Stimulated activated CD8-positive, alpha-beta memory T cell treated with anti-CD3 and anti-CD28 coated beads, Interleukin-15, amount 100 ng/mL, for 24 hours (primary cell): Measurements from ENCODE around the gene PATJ.
"Not testable (repeated sequence)": the region's sequence is repeated elsewhere in the genome, so short reads cannot be mapped to it uniquely, and the experiment has no call there.

Source experiments
- DNase-seq: peaks from one replicate; pipeline ENCODE4 v3.0.0-alpha.2; 2020; ENCODE audit warnings: low read depth

PATJ gene

DNA sequence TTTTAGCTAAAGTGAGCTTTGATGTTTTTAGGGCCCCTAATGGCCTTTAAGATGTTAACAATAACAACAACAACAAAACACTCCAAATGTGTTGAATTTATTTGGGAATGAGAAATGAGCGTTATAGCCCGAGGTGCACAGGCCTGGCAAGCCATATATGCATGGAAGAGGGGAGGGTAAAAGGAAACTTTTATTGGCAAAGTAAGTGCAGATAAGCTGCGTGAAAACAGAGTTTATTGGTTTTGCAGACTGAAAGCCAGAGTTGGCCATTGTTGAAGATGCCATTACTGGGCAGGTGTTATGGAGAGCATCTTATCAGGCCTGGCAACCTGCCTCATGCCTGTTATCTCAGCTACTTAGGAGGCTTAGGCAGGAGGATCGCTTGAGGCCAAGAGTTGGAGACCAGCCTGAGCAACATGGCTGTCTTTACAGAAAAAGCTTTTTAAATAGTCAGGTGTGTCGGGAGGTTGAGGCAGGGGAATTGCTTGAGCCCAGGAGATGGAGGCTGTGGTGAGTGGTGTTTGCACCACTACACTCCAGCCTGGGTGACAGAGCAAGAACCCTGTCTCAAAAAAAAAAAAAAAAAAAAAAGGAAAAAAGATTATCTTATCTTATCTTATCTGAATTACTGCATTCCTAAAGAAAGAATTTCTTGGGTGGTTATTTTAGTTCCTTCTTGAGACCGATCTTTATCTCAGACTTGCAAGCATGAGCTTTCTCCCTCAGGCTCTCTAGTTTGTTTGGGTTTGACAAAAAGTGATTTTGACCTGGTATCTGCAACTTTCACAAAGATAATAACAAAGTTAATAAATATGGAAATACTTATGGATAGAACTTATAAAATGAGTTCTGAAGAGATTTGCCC is 1.7 kb downstream of the PATJ start:
- DNase-seq: no peak

DNA sequence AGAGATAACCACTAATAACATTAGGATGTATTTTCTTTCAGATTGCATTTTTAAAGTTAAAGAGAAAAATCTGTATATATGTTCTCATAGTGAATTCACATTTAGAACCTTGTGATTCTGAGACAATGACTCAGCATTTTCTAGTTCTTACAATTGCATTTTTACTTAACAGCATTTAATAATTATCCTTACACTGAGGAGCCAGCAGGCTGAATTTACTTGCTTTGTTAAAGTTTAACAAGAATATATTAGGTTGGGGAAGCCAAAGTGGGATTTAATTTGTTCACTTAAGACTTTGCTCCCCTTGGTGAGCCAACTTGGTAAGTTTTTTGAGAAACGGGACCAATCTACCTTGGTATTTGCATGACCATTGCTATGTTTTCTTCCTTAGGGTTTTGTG is 4.5 kb downstream of the PATJ start:
- DNase-seq: no peak

DNA sequence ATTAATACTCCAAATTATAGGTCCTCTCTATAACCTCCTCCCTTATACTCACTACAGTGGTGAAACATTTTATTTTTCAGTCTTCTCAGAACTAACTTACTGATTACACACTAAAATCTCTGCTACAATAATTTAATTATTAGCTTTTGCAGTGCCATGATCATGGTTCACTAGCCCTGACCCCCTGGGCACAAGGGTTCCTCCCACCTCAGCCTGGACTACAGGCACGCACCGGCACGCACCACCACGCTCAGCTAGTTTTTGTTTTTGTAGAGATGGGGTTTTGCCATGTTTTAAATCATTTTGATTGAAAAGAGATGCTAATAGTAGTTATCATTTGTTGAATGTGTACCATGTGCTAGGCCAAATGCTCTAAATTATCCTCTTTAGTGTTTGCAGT is 6.3 kb downstream of the PATJ start:
- DNase-seq: no peak

DNA sequence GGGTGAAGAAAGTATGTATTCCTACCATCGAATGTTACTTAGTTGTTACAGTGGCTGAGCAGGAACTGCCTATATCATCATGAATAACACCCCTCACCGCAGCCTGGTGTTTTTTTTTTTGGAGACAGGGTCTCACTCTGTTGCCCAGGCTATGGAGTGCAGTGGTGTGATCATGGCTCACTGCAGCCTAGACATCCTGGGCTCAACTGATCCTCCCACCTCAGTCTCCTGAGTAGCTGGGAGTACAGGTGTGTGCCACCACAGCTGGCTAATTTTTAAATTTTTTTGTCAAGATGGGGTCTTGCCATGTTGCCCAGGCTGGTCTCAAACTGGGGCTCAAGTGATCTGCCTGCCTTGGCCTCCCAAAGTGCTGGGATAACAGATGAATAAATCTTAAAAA is 7.3 kb downstream of the PATJ start:
- no peak for DNase-seq

DNA sequence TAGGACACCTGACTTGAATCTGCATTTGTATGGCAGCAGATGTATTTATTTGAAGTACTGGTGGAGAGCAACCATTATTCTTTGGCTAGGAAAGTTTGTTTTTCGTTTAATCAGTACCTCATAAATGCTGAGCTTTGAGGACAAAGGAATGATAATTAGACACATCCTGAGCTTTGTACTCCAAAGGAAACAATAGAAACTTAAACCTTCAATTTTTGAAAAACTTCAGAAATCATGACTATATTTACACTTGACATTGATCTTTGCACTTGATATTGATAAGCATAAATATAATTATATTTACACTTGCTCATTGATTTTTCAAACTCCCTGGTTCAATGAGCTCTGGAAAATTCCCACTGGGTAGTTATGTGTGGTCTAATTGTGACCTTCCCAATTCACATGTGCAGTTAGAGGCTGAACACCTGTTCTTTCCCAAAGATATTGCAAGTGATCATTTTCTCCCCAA is 10.7 kb downstream of the PATJ start:
- DNase-seq: no peak

DNA sequence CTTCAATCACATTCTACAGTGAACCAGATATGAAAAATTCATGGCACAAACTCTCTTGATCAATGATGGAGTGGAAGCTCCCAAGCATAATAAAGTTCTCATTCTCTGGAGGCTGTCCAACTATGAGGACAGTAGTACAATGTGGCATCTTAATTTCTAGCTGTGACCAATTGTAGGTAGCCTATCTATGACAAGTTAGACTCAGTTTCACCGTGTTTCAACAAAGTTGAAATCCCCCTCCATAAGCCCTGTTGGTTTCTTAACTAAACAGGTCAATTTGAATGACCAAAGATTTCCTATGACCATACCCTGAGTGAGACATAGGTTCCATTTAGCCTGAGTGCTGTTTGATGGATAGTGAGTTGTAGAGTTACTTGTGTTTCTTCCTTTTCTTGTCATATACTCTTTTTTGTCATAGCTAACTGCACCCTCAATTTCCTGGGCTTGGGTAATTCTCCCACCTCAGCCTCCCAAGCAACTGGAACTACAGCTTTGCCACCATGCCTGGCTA is 11.8 kb downstream of the PATJ start:
- no peak for DNase-seq

DNA sequence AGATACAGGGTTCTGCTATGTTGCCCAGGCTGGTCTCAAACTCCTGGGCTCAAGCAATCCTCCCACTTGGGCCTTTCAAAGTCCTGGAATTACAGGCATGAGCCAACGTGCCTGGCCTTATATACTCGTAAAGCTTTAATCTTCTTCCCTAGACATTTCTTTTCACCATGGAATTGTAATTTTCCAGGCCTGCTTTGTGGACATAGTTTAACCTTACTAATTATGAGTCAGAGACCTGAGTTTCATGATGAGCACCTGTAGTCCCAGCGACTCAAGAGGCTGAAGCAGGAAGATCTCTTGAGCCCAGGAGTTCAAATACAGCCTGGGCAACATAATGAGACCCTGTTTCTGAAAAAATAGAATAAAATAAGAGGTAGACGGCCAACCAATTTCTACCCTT is 12.3 kb downstream of the PATJ start:
- DNase-seq: no peak

DNA sequence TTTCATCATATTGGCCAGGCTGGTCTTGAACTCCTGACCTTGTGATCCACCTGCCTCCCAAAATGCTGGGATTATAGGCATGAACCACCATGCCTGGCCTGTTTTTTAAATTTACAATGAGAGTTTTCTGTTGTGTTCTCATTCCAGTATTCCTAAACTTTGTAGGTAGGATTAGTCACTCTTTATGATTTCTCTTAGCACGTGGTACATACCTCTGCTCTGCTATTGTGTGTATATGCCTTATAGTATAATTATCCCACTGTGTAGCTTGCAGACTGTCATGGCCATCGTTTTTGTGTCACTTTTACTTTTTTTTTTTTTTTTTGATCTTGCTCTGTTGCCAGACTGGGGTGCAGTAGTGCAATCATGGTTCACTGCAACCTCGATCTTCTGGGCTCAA is 14.5 kb downstream of the PATJ start:
- DNase-seq: no peak

DNA sequence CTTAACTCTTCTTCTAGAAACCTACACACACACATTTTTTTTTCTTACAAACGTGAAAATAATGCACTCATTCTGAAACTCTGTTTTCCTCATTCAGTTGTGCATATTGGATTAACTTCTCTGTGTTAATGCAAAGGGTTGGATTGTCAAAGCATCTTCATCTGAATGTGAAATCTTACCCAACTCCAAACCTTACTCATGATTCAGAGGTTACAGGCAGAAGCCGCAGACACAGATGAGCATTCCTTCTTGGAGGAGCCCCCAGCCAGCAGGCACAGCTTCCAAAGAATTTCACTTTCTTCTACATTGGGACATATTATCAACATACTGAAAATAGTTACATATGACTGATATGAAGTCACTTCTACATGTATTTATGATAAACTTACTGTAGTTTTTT is 15.7 kb downstream of the PATJ start:
- no peak for DNase-seq

DNA sequence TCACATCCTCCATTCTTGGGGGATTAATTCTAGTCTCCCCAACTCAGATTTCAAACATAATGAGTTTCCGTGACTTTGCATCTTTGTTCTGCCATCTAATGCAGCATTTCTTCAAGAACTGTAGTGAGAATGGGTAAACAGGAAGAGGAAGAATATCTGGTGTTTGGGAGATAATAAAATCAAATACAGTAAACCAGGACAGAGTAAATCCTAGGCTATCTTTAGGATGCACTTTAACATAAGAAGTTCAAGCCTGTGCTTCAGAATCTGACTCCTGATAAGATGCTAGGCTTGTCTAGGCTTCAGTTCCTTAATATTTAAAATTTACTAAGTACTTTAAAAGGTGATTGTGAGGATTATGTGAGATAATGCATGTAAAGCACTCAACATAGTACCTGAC is 27.9 kb downstream of the PATJ start:
- DNase-seq: no peak

DNA sequence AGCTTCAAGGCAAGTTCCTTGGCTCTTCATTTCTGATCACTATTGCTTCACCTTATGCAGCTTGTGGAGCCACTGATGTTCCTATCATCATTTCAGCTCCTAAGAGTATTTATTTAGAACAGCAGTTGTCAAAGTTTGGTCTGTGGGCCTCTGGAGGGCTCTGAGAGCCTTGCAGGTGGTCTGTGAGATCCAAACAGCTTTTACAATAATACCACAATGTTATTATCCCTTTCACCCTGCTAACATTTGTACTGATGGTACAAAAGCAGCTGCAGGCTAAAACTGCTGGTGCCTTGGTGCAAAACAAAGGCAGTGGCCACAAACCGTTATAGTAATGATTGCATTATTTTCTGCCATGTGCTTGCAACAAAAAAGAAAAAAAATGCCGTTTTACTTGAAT is 33.8 kb downstream of the PATJ start:
- DNase-seq: no peak

DNA sequence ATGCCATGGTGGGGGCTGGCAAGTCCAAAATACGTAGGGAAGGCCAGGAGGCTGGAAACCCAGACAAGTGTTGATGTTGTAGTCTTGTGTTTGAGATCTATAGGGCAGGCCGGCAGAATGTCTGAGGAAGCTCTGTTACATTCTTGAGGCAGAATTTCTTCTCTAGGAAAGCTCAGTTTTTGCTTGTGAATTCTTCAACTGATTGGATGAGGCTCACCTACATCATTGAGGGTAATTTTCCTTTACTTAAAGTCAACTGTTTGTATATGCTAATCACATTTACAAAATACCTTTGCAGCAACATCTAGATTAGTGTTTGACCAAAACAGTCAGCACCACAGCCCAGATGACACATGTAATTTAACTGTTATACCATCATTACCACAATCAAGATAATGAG is 37.0 kb downstream of the PATJ start:
- no peak for DNase-seq

DNA sequence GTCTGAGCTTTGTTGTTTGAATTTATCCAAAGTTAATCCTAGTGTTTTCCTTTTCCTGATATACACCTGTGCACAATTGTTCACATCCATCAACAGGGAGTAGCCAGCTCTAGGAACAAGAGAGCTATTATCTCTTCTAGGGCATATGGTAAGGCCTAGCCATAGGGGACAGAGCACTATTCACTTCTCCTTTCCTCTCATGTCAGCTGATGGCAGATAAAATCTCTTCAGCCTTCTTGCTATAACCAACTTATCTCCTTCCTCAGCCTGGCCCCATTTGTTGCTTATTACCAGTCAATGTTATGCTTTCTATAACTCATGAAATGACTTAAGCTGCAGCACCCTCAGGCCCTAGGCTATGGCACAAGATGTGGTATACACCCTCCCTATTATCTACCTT is 38.9 kb downstream of the PATJ start:
- no peak for DNase-seq

DNA sequence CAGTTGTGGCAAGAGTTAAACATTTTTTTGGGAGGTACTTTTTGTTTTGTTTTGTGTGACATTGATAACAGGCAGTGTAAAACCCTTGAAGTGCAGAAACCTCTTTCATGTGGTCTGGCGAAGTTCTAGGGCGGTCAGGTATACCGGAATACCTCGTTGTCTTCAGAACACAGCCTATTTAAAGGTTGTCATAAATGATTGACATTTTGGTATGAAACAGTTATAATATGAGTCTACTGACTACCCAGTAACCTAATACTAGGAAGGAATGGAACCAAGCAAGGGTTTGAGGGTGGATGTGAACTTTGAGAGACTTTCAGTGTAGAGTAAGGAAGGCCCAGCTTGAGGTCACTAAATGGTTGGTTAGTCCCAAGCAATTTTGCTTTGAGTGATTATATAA is 40.5 kb downstream of the PATJ start:
- DNase-seq: no peak

DNA sequence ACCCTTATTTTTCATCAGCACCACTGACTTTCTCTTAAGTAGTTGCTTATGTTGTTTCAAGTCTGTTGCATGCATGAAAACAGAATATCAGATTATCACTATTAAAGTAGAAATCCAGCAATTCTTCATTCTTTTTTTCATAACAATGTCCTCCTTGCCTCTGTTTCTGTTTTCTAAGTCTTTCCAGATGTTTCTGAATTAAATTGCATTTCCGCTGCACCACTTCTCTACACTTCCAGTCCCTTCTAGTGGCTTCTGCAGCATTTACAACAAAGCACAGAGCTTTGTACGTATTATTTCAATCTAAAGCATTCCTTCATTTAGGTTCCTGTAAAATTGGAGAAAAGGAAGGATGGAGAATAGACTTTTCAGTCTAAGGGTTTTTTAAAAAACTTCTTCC is 42.4 kb downstream of the PATJ start:
- no peak for DNase-seq

DNA sequence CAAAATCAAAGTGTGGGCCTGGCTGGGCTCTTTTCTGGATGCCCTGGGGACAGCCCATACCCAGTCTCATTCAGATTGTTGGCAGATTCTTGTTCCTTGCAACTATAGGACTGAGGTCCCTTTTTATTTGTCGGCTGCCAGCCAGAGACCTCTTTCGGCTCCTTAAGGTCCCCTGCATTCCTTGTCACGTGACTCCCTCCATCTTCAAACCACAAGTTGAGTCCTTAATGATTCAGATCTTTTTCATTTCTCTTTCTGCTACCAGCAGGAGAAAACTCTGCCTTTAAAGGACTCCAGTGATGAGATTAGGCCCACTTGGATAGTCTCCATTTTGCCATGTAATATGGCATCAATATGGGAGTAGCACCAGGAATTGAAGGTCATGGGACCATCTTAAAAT is 48.6 kb downstream of the PATJ start:
- DNase-seq: no peak

DNA sequence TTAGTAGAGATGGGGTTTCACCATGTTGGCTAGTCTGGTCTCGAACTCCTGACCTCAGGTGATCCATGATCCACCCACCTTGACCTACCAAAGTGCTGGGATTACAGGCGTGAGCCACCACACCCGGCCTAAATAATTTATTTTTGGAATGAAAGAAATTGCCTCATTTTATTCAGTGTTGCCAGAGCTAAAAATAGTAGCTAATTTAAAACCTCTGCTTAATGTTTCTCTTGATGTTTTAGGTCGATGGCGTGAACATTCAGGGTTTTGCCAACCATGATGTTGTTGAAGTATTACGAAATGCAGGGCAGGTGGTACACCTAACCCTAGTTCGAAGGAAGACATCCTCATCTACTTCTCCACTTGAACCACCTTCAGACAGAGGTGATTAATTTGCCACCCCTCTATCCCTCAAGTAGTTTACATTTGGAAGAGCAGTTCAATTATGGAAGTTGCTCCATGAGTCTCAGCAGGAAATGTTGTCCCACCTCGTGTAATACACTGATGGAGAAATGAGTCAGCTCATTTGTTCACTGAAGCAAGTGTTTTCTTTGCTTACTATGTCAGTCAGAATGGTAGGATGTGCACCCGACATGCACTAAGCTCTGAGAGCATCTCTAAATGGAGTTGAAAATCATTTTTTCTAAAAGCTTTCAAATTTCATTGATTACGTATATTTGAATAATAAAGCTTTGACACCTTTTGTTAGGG is 54.9 kb downstream of the PATJ start:
- no peak for DNase-seq

DNA sequence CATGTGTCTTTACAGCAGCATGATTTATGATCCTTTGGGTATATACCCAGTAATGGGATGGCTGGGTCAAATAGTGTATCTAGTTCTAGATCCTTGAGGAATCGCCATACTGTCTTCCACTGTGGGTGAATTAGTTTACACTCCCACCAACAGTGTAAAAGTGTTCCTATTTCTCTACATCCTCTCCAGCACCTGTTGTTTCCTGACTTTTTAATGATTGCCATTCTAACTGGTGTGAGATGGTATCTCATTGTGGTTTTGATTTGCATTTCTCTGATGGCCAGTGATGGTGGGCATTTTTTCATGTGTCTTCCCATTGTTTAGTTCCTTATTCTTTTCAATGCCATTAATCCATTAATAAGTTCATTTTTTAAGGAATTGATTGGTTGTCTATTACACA is 58.8 kb downstream of the PATJ start:
- DNase-seq: not testable (repeated sequence)

DNA sequence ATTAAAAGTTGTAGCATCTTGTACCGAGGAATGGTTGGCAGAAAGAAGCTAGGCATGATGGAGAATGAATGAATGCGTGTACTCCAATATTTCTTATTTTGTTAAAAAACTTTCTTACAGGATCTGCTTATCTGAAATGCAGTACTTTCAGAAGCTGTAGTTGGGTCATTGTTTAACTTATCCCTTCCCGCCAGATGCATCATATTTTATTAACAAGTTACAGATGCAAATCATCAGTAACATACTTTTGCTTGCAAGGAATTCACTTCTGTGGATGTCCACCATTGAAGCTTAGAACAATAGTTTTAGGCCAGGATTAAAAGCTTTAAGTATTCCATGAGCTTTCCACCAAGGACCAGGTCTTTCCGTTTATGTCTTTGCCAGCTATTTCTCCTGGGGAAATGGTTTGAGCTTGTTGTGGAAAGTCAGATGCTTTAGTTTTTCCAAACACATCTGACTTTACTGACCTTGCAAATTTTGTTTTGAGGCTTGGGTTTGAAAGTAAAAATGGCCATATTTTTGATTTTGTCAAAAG is 65.4 kb downstream of the PATJ start:
- no peak for DNase-seq

DNA sequence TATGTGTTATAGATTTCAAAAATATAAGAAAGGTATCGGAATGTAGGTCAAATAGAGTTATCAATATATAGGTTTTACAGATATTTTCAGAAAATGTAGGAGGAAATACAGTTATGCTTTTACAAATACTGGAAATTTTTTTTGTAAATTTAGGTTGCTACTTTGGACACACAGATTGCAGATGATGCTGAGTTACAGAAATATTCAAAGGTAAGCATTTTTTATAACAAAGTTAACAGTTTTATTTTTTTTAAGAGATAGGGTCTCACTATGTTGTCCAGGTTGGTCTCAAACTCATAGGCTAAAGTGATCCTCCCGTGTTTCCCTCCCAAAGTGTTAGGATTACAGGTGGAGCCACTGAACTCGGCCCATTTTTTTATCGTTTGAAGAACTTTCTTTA is 66.0 kb downstream of the PATJ start:
- DNase-seq: no peak

DNA sequence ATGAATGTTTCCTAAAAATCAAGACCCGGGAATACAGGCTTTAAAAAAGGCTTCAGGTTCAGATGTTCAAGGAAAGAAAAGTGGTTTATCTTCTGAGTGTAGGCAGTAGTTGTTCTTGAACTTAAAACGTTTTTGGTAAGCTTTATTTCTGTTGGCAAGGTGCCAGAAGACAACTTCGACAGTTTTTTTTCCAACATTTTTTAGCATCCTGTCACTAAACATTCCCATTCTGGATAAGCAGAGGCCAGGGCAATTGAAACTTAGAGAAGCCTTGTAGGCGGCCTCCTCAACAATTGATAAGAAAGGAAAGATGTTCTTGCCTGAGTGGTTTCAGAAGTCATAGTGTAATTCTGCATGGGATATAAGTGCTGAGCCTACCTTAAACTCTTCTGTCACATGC is 66.7 kb downstream of the PATJ start:
- DNase-seq: no peak

DNA sequence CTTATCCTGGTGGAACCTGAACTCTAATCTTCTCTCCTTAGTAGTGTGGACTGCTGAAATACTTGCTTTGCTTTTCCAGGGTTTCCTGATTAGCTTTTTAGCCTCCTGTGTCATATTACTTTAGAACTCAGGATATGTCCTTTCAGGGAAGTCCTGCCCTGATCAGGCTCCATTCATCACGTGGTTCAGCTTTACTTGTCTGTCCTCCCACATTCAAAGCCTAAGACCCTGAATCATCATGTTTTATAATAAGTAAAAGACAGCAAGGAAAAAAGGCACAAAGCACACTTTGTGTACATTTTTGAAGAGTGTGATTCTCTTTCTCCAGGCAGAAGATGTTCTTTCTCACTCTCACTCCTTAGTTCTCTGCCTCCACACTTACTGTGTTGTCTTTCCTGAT is 70.6 kb downstream of the PATJ start:
- DNase-seq: no peak

DNA sequence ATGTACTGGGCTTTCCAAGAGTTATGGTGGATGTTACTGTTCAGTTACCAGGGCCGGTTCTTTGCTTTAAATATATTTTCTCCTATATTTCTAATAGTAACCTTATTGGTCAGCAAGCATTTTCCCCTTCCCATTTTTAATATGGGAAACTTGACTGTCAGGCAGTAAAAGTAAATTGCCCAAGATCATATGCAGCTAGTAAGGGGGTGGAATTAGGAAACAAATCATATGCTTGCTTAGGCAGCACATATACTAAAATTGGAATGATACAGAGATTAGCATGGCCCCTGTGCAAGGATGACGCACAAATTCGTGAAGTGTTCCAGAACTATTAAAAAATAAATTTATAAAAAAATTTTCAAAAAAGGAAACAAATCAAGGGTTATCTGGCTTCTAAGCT is 73.9 kb downstream of the PATJ start:
- no peak for DNase-seq
